ENCODE results near the gene ZNF8.
"Not testable (repeated sequence)": the region's sequence is repeated elsewhere in the genome, so short reads cannot be mapped to it uniquely, and the experiment has no call there.

The ZNF8 gene

DNA sequence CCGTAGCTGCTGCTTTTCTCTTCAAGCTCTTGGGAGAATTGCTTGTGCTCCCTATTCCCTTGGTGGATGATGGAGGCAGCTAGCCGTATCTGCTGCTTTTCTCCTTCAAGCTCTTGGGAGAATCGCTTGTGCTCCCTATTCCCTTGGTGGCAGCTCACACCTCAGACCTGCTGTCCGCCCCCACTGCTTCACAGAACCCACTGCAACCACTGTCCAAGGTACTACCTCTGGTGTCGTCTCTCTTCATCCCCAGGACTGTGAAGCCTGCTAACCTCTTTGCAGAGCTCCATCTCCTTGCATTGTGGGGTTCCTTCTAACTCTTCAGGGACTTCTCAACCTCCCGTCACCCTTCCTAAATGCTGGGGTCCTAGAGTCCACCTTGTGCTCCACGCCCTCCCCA lies 21.9 kb downstream of the ZNF8 start:
- DNase-seq, result no peak

DNA sequence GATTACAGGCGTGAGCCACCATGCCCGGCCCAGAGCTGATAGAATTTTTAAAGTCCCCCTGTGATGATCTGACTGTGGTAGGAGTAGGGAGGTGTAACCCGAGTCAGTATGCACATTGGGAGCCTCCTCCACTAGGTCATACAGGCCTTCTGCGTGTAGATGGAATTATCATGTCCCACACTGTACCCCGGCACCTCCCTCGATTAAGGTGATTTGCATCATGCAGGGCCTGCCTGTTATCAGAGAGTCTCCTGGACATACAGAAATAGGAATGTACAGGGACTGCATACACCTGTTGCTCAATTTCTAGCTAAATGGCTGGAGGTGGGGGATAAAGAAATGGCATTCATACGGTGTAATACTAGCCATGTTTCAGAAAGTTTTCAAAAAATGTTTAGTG lies 25.5 kb downstream of the ZNF8 start:
- DNase-seq, result no peak

DNA sequence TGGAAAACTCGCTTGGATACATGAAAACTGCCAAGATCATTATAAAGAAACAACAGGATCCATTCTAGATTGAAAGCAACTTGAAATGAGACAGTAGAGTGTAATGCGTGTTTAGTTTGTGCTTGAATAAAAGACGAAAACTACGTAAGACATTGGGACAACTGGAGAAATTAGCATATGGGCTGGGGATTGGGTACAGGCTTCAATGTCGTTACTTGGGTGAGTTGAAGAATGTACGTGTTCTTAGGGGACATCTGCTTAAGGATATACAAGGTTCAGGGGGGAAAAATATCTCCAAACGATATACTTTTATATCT lies 26.0 kb downstream of the ZNF8 start:
- DNase-seq, result no peak

DNA sequence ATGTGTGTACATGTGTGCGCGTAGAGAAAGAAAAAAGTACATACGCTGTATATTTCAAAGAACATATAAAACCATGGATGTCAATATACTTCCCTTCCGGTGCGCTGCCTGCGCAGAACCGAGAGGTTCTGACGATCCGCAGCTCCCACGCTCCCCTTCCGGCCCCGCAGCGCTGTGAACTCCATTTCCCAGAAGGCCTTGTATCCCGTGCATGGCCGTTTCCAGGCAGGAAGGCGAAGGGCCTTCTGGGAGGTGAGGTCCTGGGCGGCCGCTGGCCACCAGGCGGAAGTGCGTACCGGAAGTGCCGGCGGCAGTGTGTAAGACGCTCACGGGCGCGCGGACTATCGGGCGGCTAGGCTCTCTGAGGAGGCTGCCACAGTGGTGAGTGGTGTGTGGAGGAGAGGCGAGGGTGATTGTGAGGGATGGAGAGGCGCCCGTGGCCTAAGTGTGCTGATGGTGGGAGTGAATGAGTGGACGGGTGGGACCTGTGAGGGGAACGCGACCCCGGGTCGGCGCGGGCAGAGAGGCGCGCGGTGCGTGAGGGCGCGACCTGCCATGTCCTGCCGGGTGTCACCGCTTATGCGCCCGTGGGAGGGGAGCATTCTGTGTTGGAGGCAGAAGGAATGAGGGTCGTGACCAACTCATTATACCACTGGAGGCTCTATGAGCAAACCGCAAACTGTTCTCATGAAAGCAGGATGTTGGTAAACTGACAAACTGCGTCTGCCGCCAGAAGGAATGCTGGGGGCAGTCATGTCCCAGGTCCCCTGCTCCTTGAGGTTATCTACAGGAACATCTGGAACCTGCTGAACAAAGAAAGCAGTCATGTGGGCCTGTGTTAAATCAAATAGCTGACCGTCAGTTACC lies 26.5 kb downstream of the ZNF8 start, which contains the start of gene ERVK3-1:
TSS of gene ERVK3-1 (plus strand) at position 313 of the 867 bp plus-strand sequence. CDS start 6,792 bp downstream, outside the sequence.
- peak; percentile 89 for DNase-seq

DNA sequence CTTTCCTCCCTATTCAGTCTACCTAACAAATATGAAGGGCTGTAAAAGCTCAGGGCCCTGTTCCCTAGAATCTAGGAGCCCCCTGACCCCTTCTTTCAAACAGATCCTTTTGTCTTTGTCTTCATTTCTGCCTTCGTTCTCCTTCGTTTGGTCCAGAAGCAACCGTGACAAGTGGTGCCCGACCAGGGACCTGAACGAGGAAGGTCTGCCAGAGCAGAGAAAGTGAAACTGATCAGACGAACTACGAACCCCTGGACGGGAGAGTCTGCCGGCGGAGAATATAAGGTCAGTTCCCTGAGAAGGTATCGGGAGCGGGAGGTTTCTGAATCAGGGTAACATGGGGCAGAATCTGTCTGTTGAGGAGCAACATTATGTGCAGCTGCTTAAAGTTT lies 27.2 kb downstream of the ZNF8 start:
- DNase-seq, result no peak

DNA sequence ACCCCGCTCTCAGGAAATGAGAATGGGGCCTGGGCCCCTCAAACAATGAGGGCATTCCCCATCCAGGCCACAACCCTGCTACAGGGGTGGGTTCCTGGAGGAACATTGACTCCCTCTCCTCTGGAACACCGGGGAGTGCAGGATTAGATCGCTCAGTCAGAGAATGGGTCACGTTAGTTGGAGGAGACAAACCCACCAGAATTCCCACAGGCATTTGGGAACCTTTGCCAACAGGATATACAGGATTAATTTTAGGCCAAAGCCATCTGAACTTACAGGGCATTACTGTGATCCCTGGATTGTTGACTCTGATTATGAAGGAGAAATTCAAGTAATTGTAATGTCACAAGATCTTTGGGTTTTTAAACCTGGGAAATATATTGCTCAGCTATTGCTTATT lies 29.0 kb downstream of the ZNF8 start:
- no peak for DNase-seq

DNA sequence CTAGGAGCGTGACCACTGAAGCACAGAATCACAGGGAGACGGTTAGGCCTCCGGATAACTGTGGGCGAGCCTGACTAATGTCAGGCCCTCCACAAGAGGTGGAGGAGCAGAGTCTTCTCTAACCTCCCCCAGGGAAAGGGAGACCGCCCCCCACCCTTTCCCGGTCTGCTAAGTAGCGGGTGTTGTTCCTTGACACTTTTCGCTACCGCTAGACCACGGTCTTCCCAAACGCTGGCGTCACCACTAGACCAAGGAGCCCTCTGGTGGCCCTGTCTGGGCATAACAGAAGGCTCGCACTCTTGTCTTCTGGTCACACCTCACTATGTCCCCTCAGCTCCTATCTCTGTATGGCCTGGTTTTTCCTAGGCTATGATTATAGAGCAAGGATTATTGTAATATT lies 31.9 kb downstream of the ZNF8 start:
- DNase-seq, result not testable (repeated sequence)

DNA sequence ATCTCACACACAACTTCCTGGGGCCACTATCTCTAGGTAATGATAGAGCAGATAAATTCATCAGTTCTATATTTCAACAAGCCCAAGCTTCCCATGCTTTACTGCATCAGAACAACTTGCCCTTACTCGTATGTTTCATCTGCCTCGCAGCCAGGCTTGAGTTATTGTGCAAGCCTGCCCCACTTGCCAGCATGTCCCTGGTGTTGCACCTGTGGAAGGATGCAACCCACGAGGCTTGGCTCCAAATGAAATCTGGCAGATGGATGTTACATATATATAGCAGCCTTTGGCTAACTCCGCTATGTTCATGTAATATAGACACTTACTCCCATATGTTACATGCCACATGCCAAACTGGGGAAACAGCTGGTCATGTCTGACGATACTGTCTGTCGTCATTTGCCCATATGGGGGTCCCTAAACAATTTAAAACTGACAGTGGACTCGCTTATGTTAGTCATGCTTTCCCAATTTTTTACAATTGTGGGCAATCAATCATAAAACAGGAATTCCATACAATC lies 32.6 kb downstream of the ZNF8 start:
- DNase-seq, result no peak

DNA sequence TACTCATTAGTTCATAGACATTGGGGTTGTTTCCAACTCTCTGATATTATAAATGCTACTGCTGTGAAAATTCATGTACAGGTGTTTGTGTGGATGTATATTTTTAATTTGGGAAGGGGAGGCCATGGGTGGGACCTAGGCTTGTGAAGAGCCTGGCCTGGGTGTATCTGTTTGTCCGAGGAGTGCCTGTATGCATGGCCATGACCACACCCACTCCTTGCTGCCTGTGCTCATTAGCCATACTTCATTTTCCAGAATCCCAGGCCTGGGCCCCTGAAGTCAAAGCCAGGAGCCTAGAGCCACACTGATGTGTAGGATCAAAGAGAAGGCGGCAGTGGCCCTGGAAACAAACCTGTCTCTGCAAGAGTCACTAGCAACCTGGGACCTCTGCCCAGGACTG lies 36.8 kb downstream of the ZNF8 start:
- DNase-seq, result no peak

DNA sequence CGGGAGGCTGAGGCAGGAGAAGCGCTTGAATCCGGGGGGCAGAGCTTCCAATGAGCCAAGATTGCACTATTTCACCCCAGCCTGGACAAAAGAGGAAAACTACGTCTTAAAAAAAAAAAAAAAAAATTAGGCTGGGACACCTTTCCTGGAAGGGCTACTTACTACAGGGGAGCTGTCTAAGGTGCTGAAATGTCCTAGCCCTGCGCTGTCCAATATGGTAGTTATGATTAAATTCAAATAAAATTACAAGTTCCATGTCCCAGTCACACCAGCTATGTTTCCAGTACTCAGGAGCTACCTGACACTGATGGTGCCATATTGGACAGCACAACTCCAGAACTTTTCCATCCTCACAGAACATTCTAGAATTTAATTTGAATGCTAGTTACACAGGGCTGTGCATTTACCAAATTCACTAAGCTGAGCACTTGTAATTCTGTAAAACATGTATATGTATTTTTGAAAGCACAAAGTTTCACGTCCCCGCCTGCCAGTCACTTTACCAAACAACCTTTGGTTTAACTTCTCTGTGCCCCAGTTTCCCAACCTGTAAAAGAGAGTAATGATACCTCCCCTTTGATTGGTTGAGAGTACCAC lies 38.8 kb downstream of the ZNF8 start:
- DNase-seq, result no peak

DNA sequence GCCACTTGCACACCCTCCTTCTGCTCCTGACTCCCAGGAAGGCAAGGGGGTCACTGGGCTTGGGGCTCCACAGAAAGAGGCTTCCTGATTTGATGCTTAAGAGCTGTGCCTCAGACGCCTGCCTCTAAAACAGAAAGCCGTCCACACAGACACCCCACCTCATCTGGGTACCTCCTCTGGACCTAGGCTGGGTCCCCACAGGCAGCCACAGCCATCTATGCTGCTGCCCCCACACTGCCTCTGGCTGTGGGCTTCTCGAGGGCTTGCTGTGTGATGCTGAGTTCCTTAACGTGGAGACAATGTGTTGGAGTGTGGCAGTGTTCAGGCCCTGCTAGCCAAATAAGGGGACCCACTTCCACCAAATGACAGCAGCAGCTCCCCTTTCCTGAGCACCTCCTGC lies 39.5 kb downstream of the ZNF8 start:
- DNase-seq, result no peak

DNA sequence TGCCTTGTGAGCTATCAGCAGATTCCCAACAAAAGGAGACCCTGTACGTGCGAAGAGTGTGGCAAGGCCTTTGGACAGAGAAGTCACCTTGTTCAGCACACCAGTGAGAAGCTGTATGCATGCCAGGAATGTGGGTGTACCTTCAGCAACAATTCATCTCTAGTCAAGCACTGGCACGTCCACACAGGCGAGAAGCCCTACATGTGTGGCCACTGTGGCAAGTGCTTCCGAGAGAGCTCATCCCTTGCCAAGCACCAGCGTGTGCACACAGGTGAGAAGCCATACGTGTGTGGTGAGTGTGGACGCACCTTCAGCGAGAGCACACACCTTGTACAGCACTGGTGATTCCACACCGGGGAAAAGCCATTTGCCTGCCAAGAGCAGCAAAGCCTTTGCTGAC lies 40.5 kb downstream of the ZNF8 start:
- DNase-seq, result no peak

DNA sequence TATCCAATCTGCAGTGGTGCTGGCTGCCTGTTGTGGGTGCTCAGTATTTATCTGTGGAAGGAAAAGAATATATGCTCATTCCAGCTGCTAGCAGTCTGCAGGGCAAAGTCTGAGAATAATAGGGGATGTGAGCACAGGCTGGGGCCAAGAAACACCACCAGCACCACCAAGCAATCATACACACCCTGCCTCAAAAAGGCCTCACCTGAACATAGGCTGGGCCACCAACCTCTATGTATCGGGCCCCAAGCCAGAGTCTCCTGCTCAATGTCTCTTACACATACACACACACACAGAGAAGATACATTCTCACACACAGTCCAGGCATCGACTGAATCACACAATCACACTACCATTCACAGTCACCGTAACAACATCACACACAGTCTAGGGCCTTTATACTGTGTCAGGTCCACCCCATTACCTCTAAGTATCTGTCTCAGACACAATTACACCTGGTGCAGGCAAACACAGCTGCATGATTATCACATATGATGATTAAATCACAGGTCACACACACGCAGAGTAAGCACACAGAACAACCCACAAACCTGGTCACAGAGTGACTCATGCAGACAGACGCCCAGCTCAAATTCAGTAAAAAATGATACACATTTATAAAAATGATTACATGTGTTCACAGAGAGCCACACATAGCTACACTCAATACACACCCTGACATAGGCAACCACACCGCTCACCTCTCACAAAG lies 46.7 kb downstream of the ZNF8 start:
- no peak for DNase-seq

DNA sequence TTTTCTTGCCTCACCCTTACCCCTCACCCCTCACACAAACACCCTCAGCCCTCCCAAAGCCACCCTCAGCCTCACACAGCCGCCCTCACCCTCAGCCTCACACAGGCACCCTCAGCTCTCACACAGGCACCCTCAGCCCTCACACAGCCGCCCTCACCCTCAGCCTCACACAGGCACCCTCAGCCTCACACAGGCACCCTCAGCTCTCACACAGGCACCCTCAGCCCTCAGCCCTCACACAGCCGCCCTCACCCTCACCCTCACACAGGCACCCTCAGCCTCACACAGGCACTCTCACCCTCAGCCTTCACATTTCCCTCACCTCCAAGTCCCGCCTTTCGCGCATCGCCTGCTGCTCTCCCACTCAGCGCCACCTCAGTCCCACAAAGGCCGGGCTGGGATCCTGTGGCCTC lies 47.8 kb downstream of the ZNF8 start:
- DNase-seq, result no peak

DNA sequence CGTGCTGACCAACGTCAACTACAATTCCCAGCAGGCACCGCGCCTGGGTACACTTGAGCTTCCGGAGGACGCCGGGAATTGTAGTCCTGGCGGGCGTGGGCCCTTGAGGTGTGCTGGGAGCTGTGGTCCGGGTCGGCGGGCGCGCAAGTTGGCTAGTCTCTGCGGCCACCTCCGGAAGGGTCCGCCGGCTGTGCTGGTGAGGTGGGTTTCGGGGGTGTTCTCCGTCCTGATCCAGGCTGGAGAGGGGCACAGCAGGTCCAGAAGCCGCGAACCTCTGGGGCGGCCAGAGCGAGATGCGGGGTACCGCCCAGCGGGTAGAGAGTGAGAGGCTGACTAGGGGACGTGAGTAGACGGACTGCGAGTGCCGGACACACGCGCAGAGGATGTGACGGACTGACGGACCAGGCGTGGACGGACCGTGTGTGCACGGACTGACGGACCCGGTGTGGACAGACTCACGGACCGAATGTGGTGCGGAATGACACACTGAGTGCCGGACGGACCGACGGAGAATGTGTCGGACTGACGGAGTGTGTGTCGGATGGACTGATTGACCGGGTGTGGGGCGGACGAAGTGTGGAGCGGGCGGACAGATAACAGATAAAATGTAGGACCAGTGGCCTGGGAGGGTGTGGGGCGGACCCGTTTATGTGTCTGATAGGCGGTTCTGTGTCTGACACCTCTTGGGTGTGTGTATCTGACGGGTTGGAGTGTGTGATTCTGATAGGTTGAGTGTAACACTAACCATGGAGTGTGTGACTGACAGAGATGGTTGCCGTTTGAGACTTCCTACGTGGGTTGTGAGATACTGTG lies 48.4 kb downstream of the ZNF8 start, which contains the start of gene ZSCAN22:
TSS of gene ZSCAN22 (plus strand) at position 81 of the 813 bp plus-strand sequence. CDS start 7,809 bp downstream, outside the sequence.
- peak; percentile 91 for DNase-seq

DNA sequence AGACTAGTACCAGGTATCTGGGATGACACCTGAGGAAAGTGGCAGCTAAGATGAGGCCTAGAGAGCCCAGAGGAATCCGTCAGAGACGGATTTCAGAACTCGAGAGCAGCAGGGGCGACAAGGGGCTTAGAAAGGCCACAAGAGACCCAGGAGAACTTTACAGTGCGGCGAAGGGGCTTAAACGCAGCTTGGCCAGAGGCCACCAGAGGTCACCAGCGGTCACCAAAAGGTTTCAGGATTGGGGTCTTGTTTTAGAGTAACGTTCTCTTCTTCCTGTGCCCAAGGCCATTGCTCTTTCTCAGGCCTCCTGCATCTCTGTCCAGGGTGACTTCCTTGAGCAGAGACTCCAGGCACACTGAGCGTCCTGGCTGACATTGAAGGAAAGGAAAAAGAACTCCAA lies 50.2 kb downstream of the ZNF8 start:
- no peak for DNase-seq

DNA sequence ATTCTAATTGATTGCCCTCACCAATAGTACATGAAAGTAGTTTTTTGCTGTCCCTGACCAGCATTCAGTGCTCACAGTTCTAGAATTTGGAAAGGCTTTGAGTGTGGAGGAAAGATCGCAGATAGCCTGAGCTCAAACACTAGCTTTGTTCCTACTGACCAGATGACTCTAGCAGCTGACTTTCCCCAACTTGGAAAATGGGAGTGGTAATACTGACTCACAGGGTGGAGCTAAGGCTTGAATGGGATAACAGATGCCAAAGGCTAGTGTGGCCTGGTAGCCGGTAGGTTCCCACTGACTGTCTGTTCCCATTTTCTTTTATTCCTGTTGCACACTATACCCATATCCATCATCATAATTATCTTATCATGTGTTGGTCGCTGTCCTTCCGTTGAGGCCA lies 51.7 kb downstream of the ZNF8 start:
- DNase-seq, result no peak

DNA sequence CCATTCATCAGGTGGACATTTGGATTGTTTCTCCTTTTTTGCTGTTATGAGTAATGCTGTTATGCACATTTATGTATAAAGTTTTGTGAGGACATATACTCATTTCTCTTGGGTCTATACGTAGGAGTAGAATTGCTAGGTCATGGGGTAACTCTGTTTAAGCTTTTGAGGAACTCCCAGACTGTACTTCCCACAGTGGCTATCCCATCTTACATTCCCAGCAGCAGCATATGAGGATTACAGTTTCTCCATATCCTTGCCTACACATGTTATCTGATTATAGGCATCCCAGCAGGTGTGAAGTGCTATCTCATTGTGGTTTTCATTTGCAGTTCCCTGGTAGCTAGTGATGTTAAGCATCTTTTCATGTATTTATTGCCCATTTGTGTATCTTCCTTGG lies 53.9 kb downstream of the ZNF8 start:
- no peak for DNase-seq

DNA sequence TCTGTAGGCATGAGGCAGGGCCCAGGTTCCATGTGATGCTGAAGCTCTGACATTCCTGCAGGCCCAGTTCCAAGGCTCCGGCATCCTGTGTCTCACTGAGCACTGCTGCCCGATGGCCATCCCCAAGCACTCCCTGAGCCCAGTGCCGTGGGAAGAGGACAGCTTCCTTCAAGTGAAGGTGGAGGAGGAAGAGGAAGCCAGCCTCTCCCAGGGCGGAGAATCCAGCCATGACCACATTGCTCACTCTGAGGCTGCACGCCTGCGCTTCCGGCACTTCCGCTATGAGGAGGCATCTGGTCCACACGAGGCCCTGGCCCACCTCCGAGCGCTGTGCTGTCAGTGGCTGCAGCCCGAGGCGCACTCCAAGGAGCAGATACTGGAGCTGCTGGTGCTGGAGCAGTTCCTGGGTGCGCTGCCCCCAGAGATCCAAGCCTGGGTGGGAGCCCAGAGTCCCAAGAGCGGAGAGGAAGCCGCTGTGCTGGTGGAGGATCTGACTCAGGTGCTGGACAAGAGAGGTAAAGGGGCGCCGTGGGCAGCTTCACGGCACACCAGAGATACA lies 56.0 kb downstream of the ZNF8 start:
- no peak for DNase-seq

DNA sequence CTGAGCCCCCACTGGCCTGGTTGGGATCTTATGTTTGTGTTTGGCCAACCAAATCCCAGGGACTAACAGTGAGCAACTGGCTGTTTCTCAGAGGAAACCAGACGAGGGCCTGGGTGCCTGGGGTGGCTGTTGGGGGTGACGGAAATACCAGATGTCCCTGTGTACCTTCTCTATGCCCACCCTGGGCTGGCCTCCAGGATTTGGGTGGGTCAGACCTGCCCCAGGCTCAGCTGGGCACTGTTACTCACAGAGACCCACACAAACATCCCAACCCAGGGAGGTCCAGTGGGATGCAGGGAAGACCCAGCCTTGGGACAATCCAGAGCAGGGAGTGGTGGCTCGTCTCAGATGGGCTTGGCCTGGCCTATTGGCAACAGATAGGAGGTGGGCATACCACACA lies 56.9 kb downstream of the ZNF8 start:
- DNase-seq, result no peak

DNA sequence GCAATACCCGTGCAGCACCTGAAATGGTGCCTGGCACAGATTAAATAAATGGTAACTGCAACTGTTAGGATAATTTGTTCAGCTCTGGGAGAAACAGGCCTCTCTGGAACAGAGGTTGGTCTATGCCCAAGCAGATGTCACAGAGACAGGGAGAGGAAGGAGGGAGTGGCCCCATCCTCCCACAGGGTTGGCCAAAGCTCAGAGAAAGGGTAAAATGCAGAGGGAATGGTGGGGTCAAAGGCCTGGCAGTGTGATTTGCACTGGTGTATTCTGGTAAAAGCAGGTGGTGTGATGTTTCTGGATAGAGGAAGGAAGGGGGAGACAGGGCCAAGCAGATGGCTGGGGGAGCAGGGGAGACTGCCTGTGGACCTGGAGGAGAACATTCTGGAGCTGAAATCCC lies 57.5 kb downstream of the ZNF8 start:
- DNase-seq, result no peak

DNA sequence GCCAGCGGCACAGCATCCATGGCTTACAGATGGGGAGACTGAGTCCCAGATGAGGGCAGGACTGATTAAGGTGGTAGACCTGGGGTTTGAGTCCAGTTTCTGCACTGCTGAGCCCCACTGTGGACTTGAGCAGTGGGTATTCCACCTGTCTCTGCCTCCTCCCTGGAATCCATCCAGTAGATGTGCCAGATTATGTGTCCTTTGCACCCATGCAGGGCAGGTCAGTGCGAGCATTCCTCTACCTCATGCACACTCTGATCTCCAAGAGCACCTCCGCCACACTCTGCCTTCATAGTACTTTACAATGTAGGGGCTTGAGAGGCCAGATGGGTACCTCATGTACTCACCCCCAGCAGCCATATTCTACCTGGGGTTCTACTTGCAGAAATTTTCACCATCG lies 58.1 kb downstream of the ZNF8 start:
- no peak for DNase-seq

DNA sequence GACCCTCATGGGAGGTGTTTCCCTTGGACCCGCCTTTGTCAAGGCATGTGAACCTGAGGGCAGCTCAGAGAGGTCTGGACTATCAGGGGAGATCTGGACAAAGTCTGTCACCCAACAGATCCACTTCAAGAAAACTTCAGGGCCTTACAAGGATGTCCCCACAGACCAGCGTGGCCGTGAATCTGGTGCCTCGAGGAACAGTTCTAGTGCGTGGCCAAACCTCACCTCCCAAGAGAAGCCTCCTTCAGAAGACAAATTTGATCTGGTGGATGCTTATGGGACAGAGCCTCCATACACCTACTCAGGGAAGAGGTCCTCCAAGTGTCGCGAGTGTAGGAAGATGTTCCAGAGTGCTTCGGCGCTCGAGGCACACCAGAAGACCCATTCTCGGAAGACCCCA lies 59.6 kb downstream of the ZNF8 start:
- no peak for DNase-seq

All from KG1 (cell line).